ENCODE measurements around the gene CHST3. TPM values are rescaled to one million over a fixed set of nuclear protein-coding genes. Genes with fewer than 3 reads are reported as not detected.

CHST3 gene
- total and polyA plus RNA-seq, 10 of the 15 experiments (the other 5 are each of a cell fraction or from before 2014, with no cell fraction given) = 0.03 to 0.50 (median 0.05) TPM; not detected in 2

- Histone ChIP-seq H3K79me2 (ENCODE audit: control insufficient read depth, insufficient read depth, low read length) (no peaks in the 10 kb centered on the region), H3K4me2 (ENCODE audit: control insufficient read depth, insufficient read depth) (no peak overlapping the region), H3K9ac (ENCODE audit: control insufficient read depth, insufficient read depth, low read length) (no peak overlapping the region), H3K36me3 (ENCODE audit: control insufficient read depth in 2 of 2, insufficient read depth in 2 of 2, low read length in 1 of 2) (no peaks in the 10 kb centered on the region), H3K4me3 (no peak overlapping the region), H3K9me3 (replicated peaks; ENCODE audit: control insufficient read depth, insufficient read depth, low read length) (no peaks in the 10 kb centered on the region), H3K27me3 (replicated peaks in 1 of 2; ENCODE audit: control insufficient read depth in 2 of 2, insufficient read depth in 2 of 2, low read length in 1 of 2) (peaks cover 0 to under 1% of the 10 kb centered on the region in 2 experiments; a peak in 1 of 4 replicates), H3K27ac (ENCODE audit: control insufficient read depth, insufficient read depth) (no peak overlapping the region), H2AFZ (ENCODE audit: control insufficient read depth, low read depth, low read length) (no peak overlapping the region), H3K4me1 (ENCODE audit: control insufficient read depth, insufficient read depth, low read length) (peaks cover 22% of the 10 kb centered on the region), H4K20me1 (ENCODE audit: control insufficient read depth, insufficient read depth) (no peaks in the 10 kb centered on the region)
- ATAC-seq (no peak), DNase-seq (ENCODE audit: low read depth, low spot score) (no peak), FAIRE-seq (no peak)
- 55% methylated on average over 10 of the region's 10 CpGs for WGBS (ENCODE audit: insufficient coverage, insufficient replicate concordance, low lambda C conversion rate, missing lambda C conversion rate)
- no TSS peak for BruUV-seq (replicated peaks)
- ChIA-PET POLR2A (interaction anchor here (0.5 kb wide), 1 partner anchor 34 kb away, joined by 4 read pairs; no protein-coding TSS in a partner anchor), RAD21 (ENCODE audit: unreplicated experiment) (no interaction called here), CTCF (interaction anchor here (1.0 to 1.2 kb wide), 2 partner anchors 12 to 74 kb away, joined by 3 to 10 read pairs; no protein-coding TSS in a partner anchor), SMC1A (ENCODE audit: uncharacterized antibody, unreplicated experiment) (no interaction called here)
- in situ Hi-C loops (cut with MboI) (no loop called here), intact Hi-C loops (cut with micrococcal nuclease; ENCODE audit: unreplicated experiment) (no loop called here)
- no peak for TF ChIP-seq ZNF217 (IDR thresholded peaks at IDR 0.05)
- no peak for TF ChIP-seq ZZZ3 (IDR thresholded peaks at IDR 0.05; ENCODE audit: control insufficient read depth, insufficient read length, low read depth)
- no peak for TF ChIP-seq LARP7 (IDR thresholded peaks at IDR 0.05)
Observed at GRCh38 chr10:71969929-71970328, 5.7 kb downstream of the CHST3 start.

DNA sequence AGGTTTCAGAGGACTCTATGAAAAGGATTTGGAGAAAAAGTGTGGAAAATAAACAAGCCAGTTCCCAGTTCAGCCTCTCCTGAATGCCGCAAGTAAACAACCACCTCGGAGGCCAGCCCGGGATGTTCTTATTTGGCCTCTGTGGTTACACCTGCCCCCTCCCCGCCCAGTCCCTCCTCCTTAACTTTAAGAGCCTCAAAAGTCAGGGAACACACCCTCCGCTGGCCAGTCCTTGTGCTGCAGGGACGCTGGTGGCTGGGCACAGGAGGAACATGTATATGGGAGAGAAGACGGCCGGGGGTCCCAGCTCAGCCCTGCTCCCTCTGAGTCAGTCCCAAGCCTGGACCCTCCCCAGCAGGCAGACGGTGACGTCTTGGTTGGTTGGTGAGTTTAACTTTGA, 6.1 kb downstream of the CHST3 start:
- no peak overlapping the region for H3K4me2 ChIP-seq (ENCODE audit: control insufficient read depth, insufficient read depth)
- WGBS (ENCODE audit: insufficient coverage, insufficient replicate concordance, low lambda C conversion rate, missing lambda C conversion rate) = 43% methylated on average over 10 of the region's 10 CpGs
- RAD21 ChIA-PET (ENCODE audit: unreplicated experiment) = no interaction called here
- TF ChIP-seq NBN (IDR thresholded peaks at IDR 0.05) = no peak
- TF ChIP-seq, protein P1, sequence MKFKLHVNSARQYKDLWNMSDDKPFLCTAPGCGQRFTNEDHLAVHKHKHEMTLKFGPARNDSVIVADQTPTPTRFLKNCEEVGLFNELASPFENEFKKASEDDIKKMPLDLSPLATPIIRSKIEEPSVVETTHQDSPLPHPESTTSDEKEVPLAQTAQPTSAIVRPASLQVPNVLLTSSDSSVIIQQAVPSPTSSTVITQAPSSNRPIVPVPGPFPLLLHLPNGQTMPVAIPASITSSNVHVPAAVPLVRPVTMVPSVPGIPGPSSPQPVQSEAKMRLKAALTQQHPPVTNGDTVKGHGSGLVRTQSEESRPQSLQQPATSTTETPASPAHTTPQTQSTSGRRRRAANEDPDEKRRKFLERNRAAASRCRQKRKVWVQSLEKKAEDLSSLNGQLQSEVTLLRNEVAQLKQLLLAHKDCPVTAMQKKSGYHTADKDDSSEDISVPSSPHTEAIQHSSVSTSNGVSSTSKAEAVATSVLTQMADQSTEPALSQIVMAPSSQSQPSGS (IDR thresholded peaks at IDR 0.05; ENCODE audit: low read length) = no peak
- TF ChIP-seq LARP7 (IDR thresholded peaks at IDR 0.05) = no peak
- TF ChIP-seq, protein P2, sequence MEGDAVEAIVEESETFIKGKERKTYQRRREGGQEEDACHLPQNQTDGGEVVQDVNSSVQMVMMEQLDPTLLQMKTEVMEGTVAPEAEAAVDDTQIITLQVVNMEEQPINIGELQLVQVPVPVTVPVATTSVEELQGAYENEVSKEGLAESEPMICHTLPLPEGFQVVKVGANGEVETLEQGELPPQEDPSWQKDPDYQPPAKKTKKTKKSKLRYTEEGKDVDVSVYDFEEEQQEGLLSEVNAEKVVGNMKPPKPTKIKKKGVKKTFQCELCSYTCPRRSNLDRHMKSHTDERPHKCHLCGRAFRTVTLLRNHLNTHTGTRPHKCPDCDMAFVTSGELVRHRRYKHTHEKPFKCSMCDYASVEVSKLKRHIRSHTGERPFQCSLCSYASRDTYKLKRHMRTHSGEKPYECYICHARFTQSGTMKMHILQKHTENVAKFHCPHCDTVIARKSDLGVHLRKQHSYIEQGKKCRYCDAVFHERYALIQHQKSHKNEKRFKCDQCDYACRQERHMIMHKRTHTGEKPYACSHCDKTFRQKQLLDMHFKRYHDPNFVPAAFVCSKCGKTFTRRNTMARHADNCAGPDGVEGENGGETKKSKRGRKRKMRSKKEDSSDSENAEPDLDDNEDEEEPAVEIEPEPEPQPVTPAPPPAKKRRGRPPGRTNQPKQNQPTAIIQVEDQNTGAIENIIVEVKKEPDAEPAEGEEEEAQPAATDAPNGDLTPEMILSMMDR (IDR thresholded peaks at IDR 0.05 in 2 of 3, conservative IDR thresholded peaks at IDR 0.05 in 1 of 3; ENCODE audit: control insufficient read depth in 2 of 3, extremely low read depth in 1 of 3, insufficient read depth in 1 of 3, low read depth in 3 of 3, low read length in 3 of 3) = 0 out of 6 replicates have a peak, but pooled peaks of 1 of the 3 experiments have one; percentile 9
- no peaks in the 10 kb centered on the region for H3K9me3 ChIP-seq (replicated peaks; ENCODE audit: control insufficient read depth, insufficient read depth, low read length)
- no peaks in the 10 kb centered on the region for H3K79me2 ChIP-seq (ENCODE audit: control insufficient read depth, insufficient read depth, low read length)
- ATAC-seq = no peak
- FAIRE-seq = no peak
- H3K4me3 ChIP-seq = no peak overlapping the region
- SMC1A ChIA-PET (ENCODE audit: uncharacterized antibody, unreplicated experiment) = no interaction called here
- H3K4me1 ChIP-seq (ENCODE audit: control insufficient read depth, insufficient read depth, low read length) = peaks cover 22% of the 10 kb centered on the region
- no peaks in the 10 kb centered on the region for H4K20me1 ChIP-seq (ENCODE audit: control insufficient read depth, insufficient read depth)
- no peak overlapping the region for H2AFZ ChIP-seq (ENCODE audit: control insufficient read depth, low read depth, low read length)
- CTCF ChIA-PET = interaction anchor here (0.7 to 1.2 kb wide), 3 partner anchors 12 to 78 kb away, joined by 3 to 10 read pairs (median 4); no protein-coding TSS in a partner anchor
- in situ Hi-C loops (cut with MboI) (no loop called here), intact Hi-C loops (cut with micrococcal nuclease; ENCODE audit: unreplicated experiment) (no loop called here)
- H3K27me3 ChIP-seq (replicated peaks in 1 of 2; ENCODE audit: control insufficient read depth in 2 of 2, insufficient read depth in 2 of 2, low read length in 1 of 2) = no peaks in the 10 kb centered on the region; a peak in 1 of 4 replicates
- POLR2A ChIA-PET = no interaction called here
- no peak for DNase-seq (ENCODE audit: low read depth, low spot score)
- no TSS peak for BruUV-seq (replicated peaks)
- H3K9ac ChIP-seq (ENCODE audit: control insufficient read depth, insufficient read depth, low read length) = no peak overlapping the region
- H3K27ac ChIP-seq (ENCODE audit: control insufficient read depth, insufficient read depth) = no peak overlapping the region
- H3K36me3 ChIP-seq (ENCODE audit: control insufficient read depth in 2 of 2, insufficient read depth in 2 of 2, low read length in 1 of 2) = no peaks in the 10 kb centered on the region

All from GM12878 (cell line).